OCI-M2 (cell line): ENCODE measurements around the gene CTF1.

Source experiments
- DNase-seq: peaks from one replicate; lab custom pipeline; 2025; ENCODE audit not compliant: unreplicated experiment; lab: John Stamatoyannopoulos, UW

CTF1 gene

DNA sequence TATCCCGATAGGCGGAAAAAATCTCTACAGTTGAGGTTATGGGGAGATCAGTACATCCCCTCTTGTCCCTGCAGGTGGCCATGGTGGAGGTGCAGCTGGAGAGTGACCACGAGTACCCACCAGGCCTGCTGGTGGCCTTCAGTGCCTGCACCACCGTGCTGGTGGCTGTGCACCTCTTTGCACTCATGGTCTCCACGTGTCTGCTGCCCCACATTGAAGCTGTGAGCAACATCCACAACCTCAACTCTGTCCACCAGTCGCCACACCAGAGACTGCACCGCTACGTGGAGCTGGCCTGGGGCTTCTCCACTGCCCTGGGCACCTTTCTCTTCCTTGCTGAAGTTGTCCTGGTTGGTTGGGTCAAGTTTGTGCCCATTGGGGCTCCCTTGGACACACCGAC lies 56.7 kb downstream of the CTF1 start:
- DNase-seq = no peak
